Ishikawa (cell line): ENCODE measurements around the gene STK38.

Experiments used
- EP300 ChIP-seq: IDR thresholded peaks from 2 replicates; pipeline ENCODE4 v1.6.1; 2012; ENCODE audit warnings: borderline replicate concordance
- REST ChIP-seq: IDR thresholded peaks from 2 replicates; pipeline ENCODE4 v1.6.1; 2012; ENCODE audit warnings: low read depth, mild to moderate bottlenecking
- TAF1 ChIP-seq: IDR thresholded peaks from 2 replicates; pipeline ENCODE4 v1.6.1; 2012; ENCODE audit warnings: low read depth, mild to moderate bottlenecking
- TCF12 ChIP-seq: IDR thresholded peaks from 2 replicates; pipeline ENCODE4 v1.6.1; 2012; ENCODE audit warnings: low read depth
- TEAD4 ChIP-seq: IDR thresholded peaks from 2 replicates; pipeline ENCODE4 v1.6.1; 2012
- YY1 ChIP-seq: IDR thresholded peaks from 2 replicates; pipeline ENCODE4 v1.6.1; 2012; ENCODE audit warnings: low read depth

- no peak for TF ChIP-seq REST
- no peak for TF ChIP-seq TEAD4
- TF ChIP-seq EP300: no peak
- no peak for TF ChIP-seq TAF1
- TF ChIP-seq TCF12: no peak
- TF ChIP-seq YY1: no peak
Measured at GRCh38 chr6:36492092-36492491, 55.2 kb downstream of the STK38 start.
